Measurements from ENCODE around the gene TICAM2.
"Not testable (repeated sequence)": the region's sequence is repeated elsewhere in the genome, so short reads cannot be mapped to it uniquely, and the experiment has no call there.

The TICAM2 gene

GRCh38 chr5:115601701-115602590 lies at the start of gene TICAM2:
Gene TICAM2, minus strand, starts transcription at chr5:115602479. Its CDS starts 21,223 bp downstream, at chr5:115581256.
- DNase-seq: peak; percentile 70 to 78

GRCh38 chr5:115649541-115649940 lies 47.3 kb upstream of the TICAM2 start:
- no peak for DNase-seq

- DNase-seq: no peak
These were observed 45.8 kb upstream of the TICAM2 start for GRCh38 chr5:115648056-115648455.

GRCh38 chr5:115645386-115645785 lies 43.1 kb upstream of the TICAM2 start:
- not testable (repeated sequence) for DNase-seq

- DNase-seq: no peak
These were observed 41.8 kb upstream of the TICAM2 start for GRCh38 chr5:115644046-115644445.

- no peak for DNase-seq
These were observed 39.7 kb upstream of the TICAM2 start for GRCh38 chr5:115641948-115642347.

- DNase-seq: no peak
These were observed 38.0 kb upstream of the TICAM2 start for GRCh38 chr5:115640274-115640673.

GRCh38 chr5:115639377-115639776 lies 37.1 kb upstream of the TICAM2 start:
- DNase-seq: no peak

GRCh38 chr5:115637507-115637906 lies 35.2 kb upstream of the TICAM2 start:
- DNase-seq: no peak

- DNase-seq: no peak
These were observed 33.7 kb upstream of the TICAM2 start for GRCh38 chr5:115636008-115636407.

- DNase-seq: peak; percentile 72 to 97
These were observed 32.3 kb upstream of the TICAM2 start for GRCh38 chr5:115634343-115635132.

GRCh38 chr5:115629903-115630302 lies 27.6 kb upstream of the TICAM2 start:
- DNase-seq: no peak

- peak; percentile 20 to 72 for DNase-seq
These were observed 25.1 kb upstream of the TICAM2 start for GRCh38 chr5:115627295-115627865.

GRCh38 chr5:115626445-115626823 lies 24.2 kb upstream of the TICAM2 start:
- no peak for DNase-seq

GRCh38 chr5:115625579-115626444 lies 23.5 kb upstream of the TICAM2 start, which contains the start of gene TMED7:
Gene TMED7, minus strand, starts transcription at chr5:115626036. Its CDS starts 244 bp downstream, at chr5:115625792.
- DNase-seq: peak; percentile 99

GRCh38 chr5:115624994-115625393 lies 22.7 kb upstream of the TICAM2 start:
- DNase-seq: no peak

- no peak for DNase-seq
These were observed 21.4 kb upstream of the TICAM2 start for GRCh38 chr5:115623658-115624057.

GRCh38 chr5:115621365-115621900 lies 19.2 kb upstream of the TICAM2 start:
- no peak for DNase-seq

- DNase-seq: no peak
These were observed 14.6 kb upstream of the TICAM2 start for GRCh38 chr5:115616892-115617291.

GRCh38 chr5:115616472-115616871 lies 14.2 kb upstream of the TICAM2 start:
- DNase-seq: no peak

- DNase-seq: no peak
These were observed 9.6 kb upstream of the TICAM2 start for GRCh38 chr5:115611873-115612272.

GRCh38 chr5:115607935-115608334 lies 5.7 kb upstream of the TICAM2 start:
- no peak for DNase-seq
